H9 (cell line): Measurements from ENCODE around the gene VAV1. TPM values are rescaled to one million over a fixed set of nuclear protein-coding genes. Genes with fewer than 3 reads are reported as not detected.

Source experiments
- DNase-seq: peaks from one replicate; pipeline ENCODE4 v3.0.0-alpha.2; 2017
- H2AFZ ChIP-seq: one replicate; pipeline ENCODE4 v1.6.1; 2013; ENCODE audit warnings: mild to moderate bottlenecking, low read length, control low read depth, moderate library complexity
- H2AK5ac ChIP-seq: 2 replicates; pipeline ENCODE4 v1.6.1; 2013; ENCODE audit warnings: low read length, control low read depth, mixed read lengths; ENCODE audit not compliant: insufficient read length
- H2BK120ac ChIP-seq: one replicate; pipeline ENCODE4 v1.6.1; 2013; ENCODE audit warnings: low read depth, mild to moderate bottlenecking, low read length, control low read depth, inconsistent platforms; ENCODE audit not compliant: poor library complexity, severe bottlenecking
- H2BK12ac ChIP-seq: 2 replicates; pipeline ENCODE4 v1.6.1; 2013; ENCODE audit warnings: low read length, control low read depth, mixed read lengths, low read depth; ENCODE audit not compliant: insufficient read length
- H2BK15ac ChIP-seq: 2 replicates; pipeline ENCODE4 v1.6.1; 2013; ENCODE audit warnings: low read depth, low read length, control low read depth
- H2BK20ac ChIP-seq: one replicate; pipeline ENCODE4 v1.6.1; 2013; ENCODE audit warnings: low read depth, mild to moderate bottlenecking, low read length, control low read depth, inconsistent platforms; ENCODE audit not compliant: poor library complexity, severe bottlenecking
- H2BK5ac ChIP-seq: 2 replicates; pipeline ENCODE4 v1.6.1; 2013; ENCODE audit warnings: low read length, control low read depth, mixed read lengths; ENCODE audit not compliant: insufficient read length
- H3K14ac ChIP-seq: 2 replicates; pipeline ENCODE4 v1.6.1; 2013; ENCODE audit warnings: low read length, control low read depth; ENCODE audit not compliant: insufficient read depth
- H3K18ac ChIP-seq: 2 replicates; pipeline ENCODE4 v1.6.1; 2013; ENCODE audit warnings: low read depth, mild to moderate bottlenecking, mixed read lengths, low read length, control low read depth; ENCODE audit not compliant: insufficient read length
- H3K23ac ChIP-seq: 2 replicates; pipeline ENCODE4 v1.6.1; 2013; ENCODE audit warnings: low read length, control low read depth, mixed read lengths, low read depth; ENCODE audit not compliant: insufficient read length
- H3K23me2 ChIP-seq: 2 replicates; pipeline ENCODE4 v1.6.1; 2013; ENCODE audit warnings: low read depth, mild to moderate bottlenecking, mixed read lengths, low read length, control low read depth; ENCODE audit not compliant: insufficient read length, poor library complexity, severe bottlenecking
- H3K27ac ChIP-seq: 2 replicates; pipeline ENCODE4 v1.5.1; 2013; ENCODE audit warnings: low read length, control low read depth, mixed read lengths, low read depth; ENCODE audit not compliant: insufficient read length
- H3K27me3 ChIP-seq: 2 replicates; pipeline ENCODE4 v1.6.1; 2013; ENCODE audit warnings: low read length, control low read depth, inconsistent platforms; ENCODE audit not compliant: insufficient read depth
- H3K4ac ChIP-seq: 2 replicates; pipeline ENCODE4 v1.6.1; 2013; ENCODE audit warnings: low read depth, mild to moderate bottlenecking, control low read depth, inconsistent platforms, low read length, moderate library complexity
- H3K4me1 ChIP-seq: 2 replicates; pipeline ENCODE4 v1.6.1; 2013; ENCODE audit warnings: low read length, control low read depth, inconsistent platforms; ENCODE audit not compliant: insufficient read depth
- H3K4me2 ChIP-seq: 2 replicates; pipeline ENCODE4 v1.6.1; 2013; ENCODE audit warnings: low read length, control low read depth, mixed read lengths; ENCODE audit not compliant: insufficient read length, insufficient read depth
- H3K56ac ChIP-seq: 2 replicates; pipeline ENCODE4 v1.6.1; 2013; ENCODE audit warnings: low read depth, mild to moderate bottlenecking, mixed read lengths, low read length, control low read depth; ENCODE audit not compliant: insufficient read length
- H3K79me1 ChIP-seq: 2 replicates; pipeline ENCODE4 v1.6.1; 2013; ENCODE audit warnings: low read depth, mild to moderate bottlenecking, moderate library complexity, low read length, control low read depth, inconsistent platforms; ENCODE audit not compliant: insufficient read depth, poor library complexity, severe bottlenecking
- H3K79me2 ChIP-seq: 2 replicates; pipeline ENCODE4 v1.6.1; 2013; ENCODE audit warnings: low read length, control low read depth, inconsistent platforms; ENCODE audit not compliant: insufficient read depth
- H3K9ac ChIP-seq: 2 replicates; pipeline ENCODE4 v1.6.1; 2013; ENCODE audit warnings: low read length, control low read depth, mixed read lengths; ENCODE audit not compliant: insufficient read length; ENCODE audit errors: extremely low read depth
- H3K9me3 ChIP-seq: one replicate; pipeline ENCODE4 v1.6.1; 2013; ENCODE audit warnings: low read depth, low read length, inconsistent platforms; ENCODE audit not compliant: control insufficient read depth
- H3T11ph ChIP-seq: one replicate; pipeline ENCODE4 v1.6.1; 2013; ENCODE audit warnings: mild to moderate bottlenecking, low read length, control low read depth, inconsistent platforms
- H4K20me1 ChIP-seq: one replicate; pipeline ENCODE4 v1.6.1; 2013; ENCODE audit not compliant: control insufficient read depth, insufficient read length, insufficient read depth
- H4K5ac ChIP-seq: 2 replicates; pipeline ENCODE4 v1.6.1; 2013; ENCODE audit warnings: low read depth, mild to moderate bottlenecking, mixed read lengths, low read length, control low read depth; ENCODE audit not compliant: insufficient read length
- H4K8ac ChIP-seq: replicated peaks from 2 replicates; pipeline ENCODE4 v1.6.1; 2013; ENCODE audit warnings: low read length, control low read depth, mixed read lengths, low read depth; ENCODE audit not compliant: insufficient read length
- H4K91ac ChIP-seq: 2 replicates; pipeline ENCODE4 v1.6.1; 2013; ENCODE audit warnings: low read depth, mild to moderate bottlenecking, moderate library complexity, mixed read lengths, low read length, control low read depth; ENCODE audit not compliant: insufficient read length
- H3K27ac Mint-ChIP-seq, 3 experiments: 2 replicates in 2 of 3; 3 replicates in 1 of 3; pipeline ENCODE4 v1.8.0; 2020 to 2021; ENCODE audit warnings: mixed read lengths in 3 of 3, mild to moderate bottlenecking in 1 of 3, moderate library complexity in 1 of 3
- H3K27me3 Mint-ChIP-seq: 2 replicates; pipeline ENCODE4 v1.8.0; 2021; ENCODE audit warnings: low read depth, mild to moderate bottlenecking, moderate library complexity, mixed read lengths
- H3K36me3 Mint-ChIP-seq, 3 experiments: 2 replicates in 2 of 3; 3 replicates in 1 of 3; pipeline ENCODE4 v1.8.0; 2020 to 2021; ENCODE audit warnings: low read depth in 3 of 3, mixed read lengths in 3 of 3; ENCODE audit not compliant: insufficient read depth in 1 of 3
- H3K4me1 Mint-ChIP-seq, 2 experiments: 2 replicates each; pipeline ENCODE4 v1.8.0; 2020; ENCODE audit warnings: mixed read lengths in 2 of 2
- H3K4me3 Mint-ChIP-seq, 2 experiments: 2 replicates in 1 of 2; 3 replicates in 1 of 2; pipeline ENCODE4 v1.8.0; 2020 to 2021; ENCODE audit warnings: mild to moderate bottlenecking in 2 of 2, mixed read lengths in 2 of 2, moderate library complexity in 1 of 2
- H3K9me3 Mint-ChIP-seq, 2 experiments: 2 replicates in 1 of 2; 3 replicates in 1 of 2; pipeline ENCODE4 v1.8.0; 2020; ENCODE audit warnings: mild to moderate bottlenecking in 2 of 2, mixed read lengths in 2 of 2, moderate library complexity in 1 of 2
- WGBS: extraction: QIAGEN DNeasy Blood & Tissue Kit; methylation state at CpG from one replicate; pipeline ENCODE4 v1.1.7; 2013; ENCODE audit warnings: missing lambda C conversion rate, low lambda C conversion rate, mixed read lengths; ENCODE audit not compliant: insufficient read length; ENCODE audit errors: extremely low coverage; 5-methylcytosine and 5-hydroxymethylcytosine counted together
- total RNA-seq: library from RNA; stranded (reverse); gene quantifications from 2 replicates; pipeline ENCODE4 v1.2.1, GENCODE V29; 2021
- TF ChIP-seq, protein P1 (sequence below): fragments of 200-600 bp; sonication (generic); conservative IDR thresholded peaks from 3 replicates; pipeline ENCODE4 v1.8.0; 2021; ENCODE audit warnings: antibody characterized with exemption, mild to moderate bottlenecking

VAV1 gene
- total RNA-seq, 1 experiment from 2014 or later = 0.90 TPM

DNA sequence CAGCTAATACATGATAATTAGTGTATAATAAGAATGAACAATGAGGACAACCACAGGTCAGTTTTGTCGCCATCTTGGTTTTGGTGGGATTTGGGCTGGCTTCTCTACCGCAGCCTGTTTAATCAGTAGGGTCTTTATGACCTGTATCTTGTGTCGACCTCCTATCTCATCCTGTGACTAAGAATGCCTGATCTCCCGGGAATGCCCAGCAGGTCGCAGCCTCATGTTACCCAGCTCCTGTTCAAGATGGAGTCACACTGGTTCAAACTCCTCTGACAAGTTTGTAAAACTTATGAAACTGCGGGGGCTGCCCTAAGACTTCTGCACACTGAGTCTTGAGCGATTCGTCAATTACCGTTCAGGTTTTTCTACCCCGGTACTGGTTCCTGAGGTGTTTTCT, 93.3 kb downstream of the VAV1 start:
- Mint-ChIP-seq H3K4me3 (no peak overlapping the region), H3K36me3 (no peaks in the 10 kb centered on the region), H3K9me3 (peaks cover 12 to 55% of the 10 kb centered on the region in 2 experiments; a peak in 4 of 5 replicates), H3K4me1 (peaks cover 0 to 5% of the 10 kb centered on the region in 2 experiments; a peak in 1 of 4 replicates), H3K27ac (no peak overlapping the region), H3K27me3 (peaks cover 12% of the 10 kb centered on the region)
- no peaks in the 10 kb centered on the region; the same call in 1 of the 2 replicates for H3K4me1 ChIP-seq
- H4K20me1 ChIP-seq = no peaks in the 10 kb centered on the region
- no peak overlapping the region for H3K14ac ChIP-seq
- H2BK120ac ChIP-seq = no peak overlapping the region
- no peak overlapping the region for H3K4ac ChIP-seq
- H4K8ac ChIP-seq = no peak overlapping the region
- H4K5ac ChIP-seq = no peak overlapping the region
- H2BK15ac ChIP-seq = no peak overlapping the region
- H3K18ac ChIP-seq = peak overlapping the region; percentile 42
- no peak overlapping the region for H3T11ph ChIP-seq
- H3K56ac ChIP-seq = no peak overlapping the region
- H3K9me3 ChIP-seq = no peaks in the 10 kb centered on the region
- H3K27ac ChIP-seq = no peak overlapping the region
- H3K27me3 ChIP-seq = no peaks in the 10 kb centered on the region
- H2BK12ac ChIP-seq = no peak overlapping the region
- no peak overlapping the region for H2BK5ac ChIP-seq
- H3K79me1 ChIP-seq = no peaks in the 10 kb centered on the region
- H2BK20ac ChIP-seq = no peak overlapping the region
- WGBS = no CpG with 5 or more reads among the region's 10 CpGs
- H3K23ac ChIP-seq = no peak overlapping the region
- no peak overlapping the region for H2AK5ac ChIP-seq
- H3K23me2 ChIP-seq = no peaks in the 10 kb centered on the region
- H4K91ac ChIP-seq = no peak overlapping the region
- no peak for DNase-seq
- TF ChIP-seq, protein P1, sequence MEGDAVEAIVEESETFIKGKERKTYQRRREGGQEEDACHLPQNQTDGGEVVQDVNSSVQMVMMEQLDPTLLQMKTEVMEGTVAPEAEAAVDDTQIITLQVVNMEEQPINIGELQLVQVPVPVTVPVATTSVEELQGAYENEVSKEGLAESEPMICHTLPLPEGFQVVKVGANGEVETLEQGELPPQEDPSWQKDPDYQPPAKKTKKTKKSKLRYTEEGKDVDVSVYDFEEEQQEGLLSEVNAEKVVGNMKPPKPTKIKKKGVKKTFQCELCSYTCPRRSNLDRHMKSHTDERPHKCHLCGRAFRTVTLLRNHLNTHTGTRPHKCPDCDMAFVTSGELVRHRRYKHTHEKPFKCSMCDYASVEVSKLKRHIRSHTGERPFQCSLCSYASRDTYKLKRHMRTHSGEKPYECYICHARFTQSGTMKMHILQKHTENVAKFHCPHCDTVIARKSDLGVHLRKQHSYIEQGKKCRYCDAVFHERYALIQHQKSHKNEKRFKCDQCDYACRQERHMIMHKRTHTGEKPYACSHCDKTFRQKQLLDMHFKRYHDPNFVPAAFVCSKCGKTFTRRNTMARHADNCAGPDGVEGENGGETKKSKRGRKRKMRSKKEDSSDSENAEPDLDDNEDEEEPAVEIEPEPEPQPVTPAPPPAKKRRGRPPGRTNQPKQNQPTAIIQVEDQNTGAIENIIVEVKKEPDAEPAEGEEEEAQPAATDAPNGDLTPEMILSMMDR = no peak
- H2AFZ ChIP-seq = no peak overlapping the region
- no peak overlapping the region for H3K4me2 ChIP-seq
- no peaks in the 10 kb centered on the region for H3K79me2 ChIP-seq
- no peak overlapping the region for H3K9ac ChIP-seq
